GM20000 (cell line): ENCODE measurements around the gene CORO2A.

Experiments used
- DNase-seq: peaks from one replicate; pipeline ENCODE4 v3.0.0; 2012; ENCODE audit warnings: low spot score
- CTCF ChIP-seq: IDR thresholded peaks from 2 replicates; pipeline ENCODE4 v1.5.1; 2012; ENCODE audit warnings: mild to moderate bottlenecking, control low read depth; ENCODE audit errors: extremely low read depth, missing control alignments

Gene CORO2A

GRCh38 chr9:98202252-98202651, 9.8 kb upstream of the CORO2A start:
- no peak for DNase-seq
- TF ChIP-seq CTCF: no peak

DNA sequence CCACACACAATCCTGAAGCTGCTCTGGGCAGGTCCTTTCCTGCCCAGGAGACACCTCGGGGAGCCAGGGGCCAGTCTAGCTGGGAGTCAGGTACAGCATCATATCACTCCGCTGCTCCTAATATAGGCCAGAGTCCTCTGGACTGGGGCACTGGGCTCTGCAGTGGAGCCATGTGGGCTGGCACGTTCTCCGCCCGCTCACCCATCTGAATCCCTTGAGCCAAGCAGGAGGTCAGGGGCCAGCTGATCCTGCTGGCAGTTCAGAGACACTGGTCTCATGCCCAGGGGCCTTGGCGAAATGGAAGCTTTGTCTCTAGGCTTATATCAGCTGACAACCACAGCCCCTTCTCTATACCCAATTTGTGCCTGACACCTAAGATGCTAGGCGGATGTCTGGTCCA, 9.3 kb upstream of the CORO2A start:
- DNase-seq: no peak
- no peak for TF ChIP-seq CTCF

DNA sequence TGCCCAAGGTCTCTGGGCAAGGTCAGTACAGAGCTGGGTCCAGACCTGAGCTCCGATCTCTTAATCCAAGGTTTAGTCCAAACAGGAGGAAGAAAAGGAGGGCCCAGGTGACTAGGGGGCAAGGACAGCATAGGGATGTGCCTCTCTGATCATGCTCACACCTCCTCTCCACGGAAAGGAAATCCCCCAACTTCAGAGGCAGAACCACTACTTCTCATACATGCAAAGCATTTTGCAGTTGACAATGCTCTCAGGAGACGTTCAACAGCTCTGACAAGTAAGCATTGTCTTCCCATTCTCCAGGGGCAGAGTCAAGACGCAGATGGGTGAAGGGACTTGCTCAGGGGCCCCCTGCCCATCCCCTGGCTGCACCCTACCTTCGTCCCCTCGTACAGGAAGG, 8.7 kb upstream of the CORO2A start:
- no peak for TF ChIP-seq CTCF
- DNase-seq: peak; percentile 71

GRCh38 chr9:98199388-98200033, 7.1 kb upstream of the CORO2A start:
- TF ChIP-seq CTCF: no peak
- no peak for DNase-seq

DNA sequence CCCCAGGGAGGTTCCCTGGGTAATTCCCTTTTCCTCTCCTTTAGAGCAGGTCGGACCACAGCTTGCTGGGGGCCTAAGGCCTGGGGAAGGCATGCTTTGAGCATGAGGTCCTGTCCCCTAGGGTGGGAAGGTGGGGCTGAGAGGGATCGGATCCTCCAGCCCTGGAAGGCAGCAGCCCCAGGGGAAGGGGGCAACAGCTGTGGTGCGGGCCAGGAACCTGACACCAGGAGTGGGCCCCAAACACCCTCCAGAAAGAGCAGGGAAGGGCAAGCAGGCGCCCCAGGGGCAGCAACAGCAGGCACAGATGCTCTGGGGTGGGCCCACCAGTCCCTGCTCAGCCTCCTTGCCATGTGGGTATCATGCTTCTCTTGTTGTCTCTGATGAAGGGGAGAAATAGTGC, 3.2 kb upstream of the CORO2A start:
- no peak for TF ChIP-seq CTCF
- DNase-seq: no peak

GRCh38 chr9:98193336-98193944, 1.0 kb upstream of the CORO2A start:
- no peak for TF ChIP-seq CTCF
- DNase-seq: no peak

- DNase-seq: peak; percentile 41
- no peak for TF ChIP-seq CTCF
Observed at GRCh38 chr9:98191671-98192502, 550 bp downstream of the CORO2A start.
